ENCODE data around the gene MEIOSIN.

MEIOSIN gene

DNA sequence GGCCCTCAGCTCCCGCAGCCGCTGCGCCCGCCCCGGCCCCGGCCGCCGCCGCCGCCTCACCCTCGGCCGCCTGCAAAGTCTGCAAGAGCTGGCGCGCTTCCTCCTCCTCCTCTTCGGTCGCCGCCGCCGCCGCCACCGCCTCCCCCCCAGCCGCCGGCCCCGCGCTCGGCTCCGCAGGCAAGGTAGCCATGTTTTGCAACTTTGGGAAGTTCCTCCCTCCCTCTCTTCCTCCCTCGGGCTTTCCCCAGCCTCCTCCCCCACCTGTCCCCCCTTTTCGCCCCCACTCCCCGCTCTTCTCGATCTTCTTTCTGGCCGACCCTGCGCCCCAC lies 35.4 kb downstream of the MEIOSIN start:
- Histone ChIP-seq H3K27ac (replicated peaks; ENCODE audit: low read length) (peak overlapping the region; percentile 100), H2BK120ac (ENCODE audit: low read depth, low read length) (peak overlapping the region; percentile 73), H3K27me3 (ENCODE audit: control insufficient read depth in 3 of 3, insufficient read depth in 3 of 3, low read depth in 1 of 3, low read length in 3 of 3) (no peaks in the 10 kb centered on the region), H2AFZ (ENCODE audit: low read length) (peak overlapping the region; percentile 84), H3K4me3 (ENCODE audit: low read length in 2 of 2) (peak overlapping the region; percentile 91 to 97), H4K8ac (ENCODE audit: low read depth, low read length) (no peak overlapping the region), H3K4me2 (ENCODE audit: insufficient read depth, low read length, poor library complexity, severe bottlenecking) (peak overlapping the region; percentile 97), H3K9ac (ENCODE audit: low read depth, low read length, poor library complexity) (peak overlapping the region; percentile 100), H3K79me1 (ENCODE audit: low read depth, low read length) (peaks cover 21% of the 10 kb centered on the region), H4K91ac (ENCODE audit: low read depth, low read length, poor library complexity) (peak overlapping the region; percentile 95), H2AK5ac (ENCODE audit: low read depth, low read length) (peak overlapping the region; percentile 100), H2BK12ac (ENCODE audit: low read length) (peak overlapping the region; percentile 73), H3K18ac (ENCODE audit: low read length) (peak overlapping the region; percentile 100), H3K23ac (ENCODE audit: low read depth, low read length, poor library complexity) (peak overlapping the region; percentile 100), H2BK15ac (ENCODE audit: low read length) (peak overlapping the region; percentile 30), H3K4ac (ENCODE audit: low read length) (peak overlapping the region; percentile 76), H3K14ac (ENCODE audit: low read length) (peak overlapping the region; percentile 99), H2BK5ac (ENCODE audit: low read length) (peak overlapping the region; percentile 99), H3K9me3 (replicated peaks in 1 of 2; ENCODE audit: control insufficient read depth in 2 of 2, insufficient read depth in 1 of 2, low read depth in 1 of 2, low read length in 2 of 2) (no peaks in the 10 kb centered on the region), H3K36me3 (replicated peaks in 1 of 2; ENCODE audit: control insufficient read depth in 2 of 2, insufficient read depth in 2 of 2, low read length in 2 of 2) (peaks cover 12 to 41% of the 10 kb centered on the region in 2 donors), H3K4me1 (ENCODE audit: control insufficient read depth in 2 of 2, insufficient read depth in 1 of 2, low read depth in 1 of 2, low read length in 2 of 2) (peaks cover 29 to 30% of the 10 kb centered on the region in 2 donors)
- WGBS, 2 donors (ENCODE audit: extremely low coverage in 2 of 2, insufficient read length in 2 of 2, insufficient replicate concordance in 1 of 2) = no CpG with 5 or more reads among the region's 33 CpGs
- no peak for DNase-seq (ENCODE audit: low spot score)

GRCh38 chr19:45768984-45769782 lies 35.9 kb downstream of the MEIOSIN start, which contains the start of gene SIX5:
Gene SIX5, minus strand, starts transcription at chr19:45769252. Its CDS starts 408 bp downstream, at chr19:45768844.
- Histone ChIP-seq H2BK12ac (ENCODE audit: low read length) (peak within 1 kb of the TSS; percentile 73), H3K14ac (ENCODE audit: low read length) (peak within 1 kb of the TSS; percentile 99), H3K23ac (ENCODE audit: low read depth, low read length, poor library complexity) (peak within 1 kb of the TSS; percentile 100), H3K18ac (ENCODE audit: low read length) (peak within 1 kb of the TSS; percentile 100), H2BK120ac (ENCODE audit: low read depth, low read length) (peak within 1 kb of the TSS; percentile 73), H3K9me3 (replicated peaks in 1 of 2; ENCODE audit: control insufficient read depth in 2 of 2, insufficient read depth in 1 of 2, low read depth in 1 of 2, low read length in 2 of 2) (no peaks in the 10 kb centered on the region), H2BK5ac (ENCODE audit: low read length) (peak within 1 kb of the TSS; percentile 99), H4K8ac (ENCODE audit: low read depth, low read length) (peak within 1 kb of the TSS; percentile 52), H3K4me3 (ENCODE audit: low read length in 2 of 2) (peak within 1 kb of the TSS; percentile 91 to 97), H3K9ac (ENCODE audit: low read depth, low read length, poor library complexity) (peak within 1 kb of the TSS; percentile 100), H3K4me2 (ENCODE audit: insufficient read depth, low read length, poor library complexity, severe bottlenecking) (peak within 1 kb of the TSS; percentile 97), H3K27ac (replicated peaks; ENCODE audit: low read length) (peak within 1 kb of the TSS; percentile 100), H3K36me3 (replicated peaks in 1 of 2; ENCODE audit: control insufficient read depth in 2 of 2, insufficient read depth in 2 of 2, low read length in 2 of 2) (peaks cover 13 to 44% of the 10 kb centered on the region in 2 donors), H3K27me3 (ENCODE audit: control insufficient read depth in 3 of 3, insufficient read depth in 3 of 3, low read depth in 1 of 3, low read length in 3 of 3) (no peaks in the 10 kb centered on the region), H3K79me1 (ENCODE audit: low read depth, low read length) (peaks cover 21% of the 10 kb centered on the region), H2BK15ac (ENCODE audit: low read length) (peak within 1 kb of the TSS; percentile 92), H2AK5ac (ENCODE audit: low read depth, low read length) (peak within 1 kb of the TSS; percentile 100), H4K91ac (ENCODE audit: low read depth, low read length, poor library complexity) (peak within 1 kb of the TSS; percentile 95), H3K4ac (ENCODE audit: low read length) (peak within 1 kb of the TSS; percentile 76), H3K4me1 (ENCODE audit: control insufficient read depth in 2 of 2, insufficient read depth in 1 of 2, low read depth in 1 of 2, low read length in 2 of 2) (peaks cover 24% of the 10 kb centered on the region in 2 donors), H2AFZ (ENCODE audit: low read length) (peak within 1 kb of the TSS; percentile 91)
- no CpG with 5 or more reads among the region's 70 CpGs for WGBS, 2 donors (ENCODE audit: extremely low coverage in 2 of 2, insufficient read length in 2 of 2, insufficient replicate concordance in 1 of 2)
- DNase-seq (ENCODE audit: low spot score) = peak; percentile 99

GRCh38 chr19:45769821-45770191 lies 36.6 kb downstream of the MEIOSIN start:
- Histone ChIP-seq H3K18ac (ENCODE audit: low read length) (peak overlapping the region; percentile 98), H4K8ac (ENCODE audit: low read depth, low read length) (no peak overlapping the region), H3K27ac (replicated peaks; ENCODE audit: low read length) (peak overlapping the region; percentile 98), H4K91ac (ENCODE audit: low read depth, low read length, poor library complexity) (no peak overlapping the region), H2AK5ac (ENCODE audit: low read depth, low read length) (peak overlapping the region; percentile 94), H3K36me3 (replicated peaks in 1 of 2; ENCODE audit: control insufficient read depth in 2 of 2, insufficient read depth in 2 of 2, low read length in 2 of 2) (peaks cover 15 to 49% of the 10 kb centered on the region in 2 donors), H3K9ac (ENCODE audit: low read depth, low read length, poor library complexity) (peak overlapping the region; percentile 89), H2BK120ac (ENCODE audit: low read depth, low read length) (peak overlapping the region; percentile 10), H3K4me1 (ENCODE audit: control insufficient read depth in 2 of 2, insufficient read depth in 1 of 2, low read depth in 1 of 2, low read length in 2 of 2) (peaks cover 18% of the 10 kb centered on the region in 2 donors), H2AFZ (ENCODE audit: low read length) (peak overlapping the region; percentile 91), H3K27me3 (ENCODE audit: control insufficient read depth in 3 of 3, insufficient read depth in 3 of 3, low read depth in 1 of 3, low read length in 3 of 3) (no peaks in the 10 kb centered on the region), H3K79me1 (ENCODE audit: low read depth, low read length) (peaks cover 19% of the 10 kb centered on the region), H3K9me3 (replicated peaks in 1 of 2; ENCODE audit: control insufficient read depth in 2 of 2, insufficient read depth in 1 of 2, low read depth in 1 of 2, low read length in 2 of 2) (no peaks in the 10 kb centered on the region), H3K4ac (ENCODE audit: low read length) (peak overlapping the region; percentile 19), H3K4me3 (ENCODE audit: low read length in 2 of 2) (peak overlapping the region; percentile 48 to 86), H2BK15ac (ENCODE audit: low read length) (peak overlapping the region; percentile 40), H3K4me2 (ENCODE audit: insufficient read depth, low read length, poor library complexity, severe bottlenecking) (peak overlapping the region; percentile 89), H3K23ac (ENCODE audit: low read depth, low read length, poor library complexity) (peak overlapping the region; percentile 100), H3K14ac (ENCODE audit: low read length) (no peak overlapping the region), H2BK5ac (ENCODE audit: low read length) (peak overlapping the region; percentile 97), H2BK12ac (ENCODE audit: low read length) (no peak overlapping the region)
- no CpG with 5 or more reads among the region's 28 CpGs for WGBS, 2 donors (ENCODE audit: extremely low coverage in 2 of 2, insufficient read length in 2 of 2, insufficient replicate concordance in 1 of 2)
- DNase-seq (ENCODE audit: low spot score) = no peak
